H1 (cell line): ENCODE data around the gene IPO9. TPM values are rescaled to one million over a fixed set of nuclear protein-coding genes. Genes with fewer than 3 reads are reported as not detected.

Experiments used
- CTCF ChIA-PET: fragments of 300-600 bp; sonication (Branson Sonifier 250); formaldehyde crosslinking; loops from one replicate; lab custom pipeline; 2021; ENCODE audit not compliant: partially characterized antibody; lab: Charles Lee
- POLR2A ChIA-PET: fragments of 300-600 bp; sonication (Branson Sonifier 250); formaldehyde crosslinking; loops from one replicate; lab custom pipeline; 2021; ENCODE audit warnings: inconsistent platforms; ENCODE audit not compliant: partially characterized antibody; lab: Charles Lee
- DNase-seq, 2 experiments: peaks; one replicate each; pipeline versions ENCODE4 v3.0.0 to v3.0.0-alpha.2; 2010 to 2022; ENCODE audit warnings: low spot score in 2 of 2, low read depth in 1 of 2, mixed read lengths in 1 of 2
- FAIRE-seq: peaks from 2 replicates; lab custom pipeline; 2011; peaks lifted over from hg19 to GRCh38; lab: Jason Lieb, UNC
- H2AFZ ChIP-seq: 2 replicates; pipeline ENCODE4 v1.8.1; 2012; ENCODE audit warnings: low read length, inconsistent platforms
- H2AK5ac ChIP-seq: 2 replicates; pipeline ENCODE4 v1.6.1; 2013; ENCODE audit warnings: low read depth, low read length
- H2BK120ac ChIP-seq: replicated peaks from 2 replicates; pipeline ENCODE3; 2013; ENCODE audit warnings: low read depth, low read length, inconsistent platforms
- H2BK12ac ChIP-seq: 2 replicates; pipeline ENCODE4 v1.6.1; 2013; ENCODE audit warnings: low read depth, low read length
- H2BK15ac ChIP-seq: 2 replicates; pipeline ENCODE4 v1.6.1; 2013; ENCODE audit warnings: low read length
- H2BK20ac ChIP-seq: 2 replicates; pipeline ENCODE4 v1.6.1; 2013; ENCODE audit warnings: low read length
- H2BK5ac ChIP-seq: 2 replicates; pipeline ENCODE4 v1.6.1; 2013; ENCODE audit warnings: low read depth, low read length
- H3K14ac ChIP-seq: 2 replicates; pipeline ENCODE4 v1.6.1; 2013; ENCODE audit warnings: inconsistent platforms; ENCODE audit not compliant: insufficient read length
- H3K18ac ChIP-seq: 2 replicates; pipeline ENCODE4 v1.6.1; 2013; ENCODE audit warnings: low read length; ENCODE audit errors: extremely low read depth
- H3K23ac ChIP-seq: 2 replicates; pipeline ENCODE4 v1.6.1; 2013; ENCODE audit warnings: inconsistent platforms; ENCODE audit not compliant: insufficient read length
- H3K23me2 ChIP-seq: 2 replicates; pipeline ENCODE4 v1.6.1; 2013; ENCODE audit warnings: low read depth, low read length
- H3K27ac ChIP-seq: 2 replicates; pipeline ENCODE4 v1.6.1; 2011; ENCODE audit warnings: low read depth, low read length, inconsistent platforms
- H3K27me3 ChIP-seq, 4 experiments: replicated peaks in 1 of 4; 1 replicate in 1 of 4; 2 replicates in 3 of 4; pipeline versions ENCODE4 v1.6.1 to v1.8.1; 2011 to 2013; ENCODE audit warnings: low read length in 3 of 4, mild to moderate bottlenecking in 3 of 4, inconsistent platforms in 2 of 4, mixed read lengths in 2 of 4, moderate library complexity in 1 of 4; ENCODE audit not compliant: control insufficient read depth in 3 of 4, insufficient read depth in 3 of 4; ENCODE audit errors: extremely low read depth in 1 of 4
- H3K36me3 ChIP-seq, 4 experiments: 2 replicates each; pipeline versions ENCODE4 v1.6.1 to v1.8.1; 2011 to 2013; ENCODE audit warnings: mild to moderate bottlenecking in 4 of 4, low read length in 3 of 4, moderate library complexity in 2 of 4, control low read depth in 1 of 4, inconsistent platforms in 1 of 4; ENCODE audit not compliant: insufficient read depth in 4 of 4, control insufficient read depth in 2 of 4
- H3K4ac ChIP-seq: replicated peaks from 2 replicates; pipeline ENCODE3; 2013; ENCODE audit warnings: low read length, low read depth, mixed read lengths, inconsistent platforms; ENCODE audit not compliant: insufficient read length
- H3K4me1 ChIP-seq, 4 experiments: replicated peaks in 1 of 4; 1 replicate in 1 of 4; 2 replicates in 3 of 4; pipeline versions ENCODE4 v1.6.1 to v1.8.1; 2011 to 2013; ENCODE audit warnings: low read length in 3 of 4, inconsistent platforms in 2 of 4, mixed read lengths in 1 of 4; ENCODE audit not compliant: insufficient read depth in 4 of 4, control insufficient read depth in 3 of 4
- H3K4me2 ChIP-seq, 2 experiments: 2 replicates each; pipeline versions ENCODE4 v1.6.1 to v1.8.1; 2011 to 2013; ENCODE audit warnings: low read depth in 2 of 2, low read length in 2 of 2, control low read depth in 1 of 2, inconsistent platforms in 1 of 2, mild to moderate bottlenecking in 1 of 2; ENCODE audit not compliant: insufficient read depth in 1 of 2
- H3K4me3 ChIP-seq, 4 experiments: fragments of 200-600, 300-600 bp in 1 of 4; sonication (generic), shearing (Covaris generic), sonication (Bioruptor Twin) in 1 of 4; 2 replicates each; pipeline versions ENCODE4 v1.5.1 to v1.8.1; 2011 to 2016; ENCODE audit warnings: low read length in 4 of 4, low read depth in 3 of 4, control low read depth in 2 of 4, inconsistent platforms in 2 of 4, mild to moderate bottlenecking in 2 of 4, mixed read lengths in 1 of 4, moderate library complexity in 1 of 4; ENCODE audit not compliant: insufficient read depth in 2 of 4; ENCODE audit errors: extremely low read depth in 1 of 4
- H3K56ac ChIP-seq: replicated peaks from 2 replicates; pipeline ENCODE3; 2013; ENCODE audit warnings: low read depth, mild to moderate bottlenecking, mixed read lengths, low read length, inconsistent platforms; ENCODE audit not compliant: insufficient read length
- H3K79me1 ChIP-seq: 2 replicates; pipeline ENCODE4 v1.6.1; 2013; ENCODE audit warnings: low read depth, low read length, control low read depth
- H3K79me2 ChIP-seq, 2 experiments: 2 replicates each; pipeline versions ENCODE4 v1.6.1 to v1.8.1; 2012 to 2013; ENCODE audit warnings: low read length in 2 of 2, mild to moderate bottlenecking in 2 of 2, inconsistent platforms in 1 of 2; ENCODE audit not compliant: insufficient read depth in 2 of 2, control insufficient read depth in 1 of 2
- H3K9ac ChIP-seq, 4 experiments: replicated peaks in 1 of 4; 1 replicate in 1 of 4; 2 replicates in 3 of 4; pipeline versions ENCODE4 v1.6.1 to v1.8.1; 2011 to 2013; ENCODE audit warnings: low read depth in 3 of 4, low read length in 3 of 4, control low read depth in 2 of 4, mild to moderate bottlenecking in 2 of 4, moderate library complexity in 2 of 4, inconsistent platforms in 1 of 4; ENCODE audit errors: extremely low read depth in 1 of 4
- H3K9me3 ChIP-seq, 2 experiments: 2 replicates each; pipeline versions ENCODE4 v1.6.1 to v1.8.1; 2012 to 2013; ENCODE audit warnings: mild to moderate bottlenecking in 2 of 2, moderate library complexity in 2 of 2, control low read depth in 1 of 2, inconsistent platforms in 1 of 2, low read depth in 1 of 2, low read length in 1 of 2, mixed read lengths in 1 of 2; ENCODE audit not compliant: insufficient read depth in 2 of 2
- H4K20me1 ChIP-seq, 2 experiments: replicated peaks in 1 of 2; 2 replicates each; pipeline versions ENCODE3 to v1.8.1; 2011 to 2013; ENCODE audit warnings: inconsistent platforms in 2 of 2, low read length in 2 of 2, mild to moderate bottlenecking in 1 of 2; ENCODE audit not compliant: insufficient read depth in 2 of 2, control insufficient read depth in 1 of 2
- H4K5ac ChIP-seq: 2 replicates; pipeline ENCODE4 v1.6.1; 2013; ENCODE audit warnings: low read length, low read depth, mixed read lengths, inconsistent platforms; ENCODE audit not compliant: insufficient read length
- H4K8ac ChIP-seq: 2 replicates; pipeline ENCODE4 v1.8.0; 2013; ENCODE audit warnings: mild to moderate bottlenecking, moderate library complexity, low read length, inconsistent platforms; ENCODE audit not compliant: insufficient read depth; ENCODE audit errors: extremely low read depth
- H4K91ac ChIP-seq: replicated peaks from 2 replicates; pipeline ENCODE3; 2013; ENCODE audit warnings: low read length, mixed read lengths, inconsistent platforms; ENCODE audit not compliant: insufficient read length
- RAD21 ChIP-seq, 2 experiments: IDR thresholded peaks in 1 of 2; conservative IDR thresholded peaks in 1 of 2; 2 replicates each; pipeline ENCODE4 v1.6.1; 2011; ENCODE audit warnings: low read depth in 2 of 2, low read length in 2 of 2, improper control_type of control experiment in 1 of 2, inconsistent platforms in 1 of 2, mild to moderate bottlenecking in 1 of 2, moderate library complexity in 1 of 2
- RFX5 ChIP-seq: IDR thresholded peaks from 2 replicates; pipeline ENCODE4 v1.6.1; 2011; ENCODE audit warnings: low read depth, low read length, improper control_type of control experiment, borderline replicate concordance
- SAP30 ChIP-seq: fragments of 300-600 bp; sonication (generic); IDR thresholded peaks from 2 replicates; pipeline ENCODE4 v1.7.1; 2012; ENCODE audit warnings: low read length, moderate library complexity, mild to moderate bottlenecking, inconsistent platforms; ENCODE audit not compliant: insufficient read depth, insufficient replicate concordance
- TCF12 ChIP-seq: IDR thresholded peaks from 2 replicates; pipeline ENCODE4 v1.6.1; 2011; ENCODE audit warnings: low read depth, mild to moderate bottlenecking, low read length
- WGBS, 2 experiments: shearing (Covaris generic) in 1 of 2; methylation state at CpG; one replicate each; pipeline versions ENCODE4 v1.1.6 to v1.1.7; 2013 to 2015; ENCODE audit warnings: low lambda C conversion rate in 2 of 2, mixed read lengths in 2 of 2, inconsistent platforms in 1 of 2, low coverage in 1 of 2, missing lambda C conversion rate in 1 of 2; ENCODE audit not compliant: insufficient replicate concordance in 2 of 2, insufficient coverage in 1 of 2, insufficient read length in 1 of 2; ENCODE audit errors: extremely low coverage in 1 of 2, missing lambda C conversion rate in 1 of 2; 5-methylcytosine and 5-hydroxymethylcytosine counted together
- polyA plus RNA-seq, 7 experiments: library from polyadenylated mRNA; depleted of rRNA in 3 of 7; stranded (reverse) in 5 of 7; unstranded in 2 of 7; fragments of >200 nt in 5 of 7; fragments of 200-250 nt in 2 of 7; gene quantifications; 1 replicate in 5 of 7; 2 replicates in 1 of 7; 4 replicates in 1 of 7; pipeline versions ENCODE4 v1.2.1 to v1.2.3, GENCODE V29; 2011 to 2013; ENCODE audit warnings: missing spikeins in 2 of 7, mixed read lengths in 2 of 7
- total RNA-seq: library from RNA; stranded (reverse); fragmentation: NEBNext Ultra II Directional; extraction: Animal tissue kit (Norgen Biotek cat#: 25700); gene quantifications from 2 replicates; pipeline ENCODE4 v1.2.1, GENCODE V29; 2021

Gene IPO9
- total and polyA plus RNA-seq, 2 of the 8 experiments (the other 6 are each of a cell fraction or from before 2014, with no cell fraction given): 61.0 to 122 TPM

GRCh38 chr1:201779351-201779880, 49.5 kb upstream of the IPO9 start:
- Histone ChIP-seq H3K27me3 (no peaks in the 10 kb centered on the region), H3K14ac (no peak overlapping the region), H4K91ac (no peak overlapping the region), H3K4me1 (no peaks in the 10 kb centered on the region), H2AK5ac (no peak overlapping the region), H3K79me2 (no peaks in the 10 kb centered on the region), H4K8ac (no peak overlapping the region), H3K23me2 (no peaks in the 10 kb centered on the region), H3K9me3 (peaks cover 0 to 5% of the 10 kb centered on the region in 2 experiments; a peak in 2 of 4 replicates), H3K56ac (no peak overlapping the region), H3K27ac (no peak overlapping the region), H2BK15ac (no peak overlapping the region), H2BK12ac (no peak overlapping the region), H4K5ac (no peak overlapping the region), H2BK20ac (no peak overlapping the region), H4K20me1 (no peaks in the 10 kb centered on the region), H2BK120ac (no peak overlapping the region), H3K9ac (no peak overlapping the region), H3K4me2 (no peak overlapping the region), H3K4me3 (no peak overlapping the region), H3K36me3 (peaks cover 14 to 38% (median 32%) of the 10 kb centered on the region in 4 experiments; a peak in 7 of 8 replicates), H2BK5ac (no peak overlapping the region), H3K79me1 (no peaks in the 10 kb centered on the region), H3K23ac (no peak overlapping the region), H3K18ac (no peak overlapping the region), H3K4ac (no peak overlapping the region), H2AFZ (no peak overlapping the region)
- ChIA-PET POLR2A (no interaction called here), CTCF (interaction anchor here (0.9 to 6.2 kb wide), 6 partner anchors 9 to 101 kb away, joined by 3 to 44 read pairs (median 3); no protein-coding TSS in a partner anchor)
- 94% methylated on average over 4 of the region's 6 CpGs; no CpG with 5 or more reads in 1 of the 2 experiments for WGBS, 2 experiments
- FAIRE-seq (no peak), DNase-seq (no peak)
- TF ChIP-seq RFX5 (no peak), TCF12 (no peak), RAD21 (IDR thresholded peaks at IDR 0.05 in 1 of 2, conservative IDR thresholded peaks at IDR 0.05 in 1 of 2; ENCODE audit: low read depth in 2 of 2, low read length in 2 of 2) (no peak), SAP30 (no peak)
